Hepatic stellate cell (primary cell): ENCODE measurements around the gene AGR2.

Experiments
- DNase-seq: peaks from one replicate; pipeline ENCODE4 v3.0.0; 2011; ENCODE audit warnings: low spot score

AGR2 gene

GRCh38 chr7:16812542-16813231, 7.9 kb upstream of the AGR2 start:
- no peak for DNase-seq

GRCh38 chr7:16811551-16811950, 6.8 kb upstream of the AGR2 start:
- DNase-seq = peak; percentile 19

- DNase-seq = no peak
Observed at GRCh38 chr7:16810573-16810972, 5.8 kb upstream of the AGR2 start.

GRCh38 chr7:16810112-16810511, 5.3 kb upstream of the AGR2 start:
- no peak for DNase-seq

GRCh38 chr7:16805441-16805840, 642 bp upstream of the AGR2 start:
- no peak for DNase-seq

- no peak for DNase-seq
Observed at GRCh38 chr7:16803881-16804673, 722 bp downstream of the AGR2 start.

- no peak for DNase-seq
Observed at GRCh38 chr7:16803125-16803524, 1.7 kb downstream of the AGR2 start.

- DNase-seq = no peak
Observed at GRCh38 chr7:16801579-16801978, 3.2 kb downstream of the AGR2 start.

- DNase-seq = peak; percentile 42
Observed at GRCh38 chr7:16801111-16801542, 3.7 kb downstream of the AGR2 start.

- DNase-seq = no peak
Observed at GRCh38 chr7:16795624-16796023, 9.2 kb downstream of the AGR2 start.

- no peak for DNase-seq
Observed at GRCh38 chr7:16794986-16795385, 9.8 kb downstream of the AGR2 start.

GRCh38 chr7:16791905-16792698, 12.7 kb downstream of the AGR2 start:
- no peak for DNase-seq

- DNase-seq = no peak
Observed at GRCh38 chr7:16791071-16791470, 13.7 kb downstream of the AGR2 start.

- DNase-seq = no peak
Observed at GRCh38 chr7:16787127-16787526, 17.7 kb downstream of the AGR2 start.

GRCh38 chr7:16786257-16786656, 18.5 kb downstream of the AGR2 start:
- no peak for DNase-seq

GRCh38 chr7:16785846-16786245, 19.0 kb downstream of the AGR2 start:
- DNase-seq = no peak

- DNase-seq = no peak
Observed at GRCh38 chr7:16785321-16785720, 19.5 kb downstream of the AGR2 start.

- no peak for DNase-seq
Observed at GRCh38 chr7:16780596-16780995, 24.2 kb downstream of the AGR2 start.

- no peak for DNase-seq
Observed at GRCh38 chr7:16779051-16779450, 25.7 kb downstream of the AGR2 start.

GRCh38 chr7:16778476-16778875, 26.3 kb downstream of the AGR2 start:
- no peak for DNase-seq

- no peak for DNase-seq
Observed at GRCh38 chr7:16776053-16776452, 28.7 kb downstream of the AGR2 start.

- no peak for DNase-seq
Observed at GRCh38 chr7:16774986-16775385, 29.8 kb downstream of the AGR2 start.

- no peak for DNase-seq
Observed at GRCh38 chr7:16774294-16774693, 30.5 kb downstream of the AGR2 start.
